HG02981 (cell line): Measurements from ENCODE around the gene ABCC4.

Experiments used
- ATAC-seq: cut with Tn5 transposase; IDR thresholded peaks from one replicate; pipeline ENCODE4 v1.9.1; 2021; ENCODE audit warnings: mild to moderate bottlenecking, moderate library complexity; ENCODE audit not compliant: unreplicated experiment

The ABCC4 gene

GRCh38 chr13:95075506-95075905 is 225.7 kb downstream of the ABCC4 start:
- no peak for ATAC-seq

GRCh38 chr13:95074820-95075219 is 226.4 kb downstream of the ABCC4 start:
- no peak for ATAC-seq

- ATAC-seq, result no peak
Observed at GRCh38 chr13:95073747-95074311, 227.4 kb downstream of the ABCC4 start.

- no peak for ATAC-seq
Observed at GRCh38 chr13:95067303-95067702, 233.9 kb downstream of the ABCC4 start.

- no peak for ATAC-seq
Observed at GRCh38 chr13:95060014-95060519, 241.2 kb downstream of the ABCC4 start.

GRCh38 chr13:95059306-95059705 is 241.9 kb downstream of the ABCC4 start:
- no peak for ATAC-seq

- no peak for ATAC-seq
Observed at GRCh38 chr13:95058680-95059079, 242.6 kb downstream of the ABCC4 start.

GRCh38 chr13:95056266-95056665 is 245.0 kb downstream of the ABCC4 start:
- no peak for ATAC-seq

- ATAC-seq, result no peak
Observed at GRCh38 chr13:95050800-95051615, 250.2 kb downstream of the ABCC4 start.

GRCh38 chr13:95049772-95050171 is 251.5 kb downstream of the ABCC4 start:
- ATAC-seq, result no peak

- ATAC-seq, result no peak
Observed at GRCh38 chr13:95044452-95045205, 256.6 kb downstream of the ABCC4 start.

GRCh38 chr13:95039415-95039814 is 261.8 kb downstream of the ABCC4 start:
- ATAC-seq, result no peak

- ATAC-seq, result no peak
Observed at GRCh38 chr13:95038949-95039348, 262.3 kb downstream of the ABCC4 start.

- ATAC-seq, result no peak
Observed at GRCh38 chr13:95035311-95036109, 265.7 kb downstream of the ABCC4 start.

- peak; percentile 61 for ATAC-seq
Observed at GRCh38 chr13:95033890-95034289, 267.4 kb downstream of the ABCC4 start.

GRCh38 chr13:95032121-95032520 is 269.1 kb downstream of the ABCC4 start:
- ATAC-seq, result no peak

GRCh38 chr13:95030821-95031343 is 270.4 kb downstream of the ABCC4 start:
- no peak for ATAC-seq

- no peak for ATAC-seq
Observed at GRCh38 chr13:95027638-95028037, 273.6 kb downstream of the ABCC4 start.

- no peak for ATAC-seq
Observed at GRCh38 chr13:95025116-95025515, 276.1 kb downstream of the ABCC4 start.

- ATAC-seq, result no peak
Observed at GRCh38 chr13:95023405-95023804, 277.8 kb downstream of the ABCC4 start.
